GM18526 (cell line): ENCODE results near the gene CCDC30.

ENCODE experiments used
- POLR2A ChIP-seq: IDR thresholded peaks from 3 replicates; pipeline ENCODE4 v1.6.1; 2011; ENCODE audit not compliant: insufficient read length; ENCODE audit errors: extremely low read depth

CCDC30 gene

GRCh38 chr1:42689912-42690311 lies 226.8 kb downstream of the CCDC30 start:
- no peak for TF ChIP-seq POLR2A

- no peak for TF ChIP-seq POLR2A
Observed at GRCh38 chr1:42690477-42691156, 227.5 kb downstream of the CCDC30 start.

DNA sequence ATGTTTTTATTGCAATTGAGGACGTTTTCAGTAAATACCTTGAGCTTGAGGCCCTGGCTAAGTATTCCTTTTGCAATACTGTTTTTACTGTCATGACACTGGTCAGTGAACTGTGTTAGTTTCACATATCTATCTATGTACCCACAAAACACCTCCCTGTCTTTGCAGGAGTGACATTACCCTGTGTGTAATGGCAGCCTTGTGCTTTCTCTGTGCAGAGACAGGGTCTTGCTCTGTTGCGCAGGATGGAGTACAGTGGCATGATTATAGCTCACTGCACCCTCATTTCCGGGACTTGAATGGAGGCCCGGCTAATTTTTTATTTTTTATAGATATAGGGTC lies 228.0 kb downstream of the CCDC30 start:
- TF ChIP-seq POLR2A = no peak

DNA sequence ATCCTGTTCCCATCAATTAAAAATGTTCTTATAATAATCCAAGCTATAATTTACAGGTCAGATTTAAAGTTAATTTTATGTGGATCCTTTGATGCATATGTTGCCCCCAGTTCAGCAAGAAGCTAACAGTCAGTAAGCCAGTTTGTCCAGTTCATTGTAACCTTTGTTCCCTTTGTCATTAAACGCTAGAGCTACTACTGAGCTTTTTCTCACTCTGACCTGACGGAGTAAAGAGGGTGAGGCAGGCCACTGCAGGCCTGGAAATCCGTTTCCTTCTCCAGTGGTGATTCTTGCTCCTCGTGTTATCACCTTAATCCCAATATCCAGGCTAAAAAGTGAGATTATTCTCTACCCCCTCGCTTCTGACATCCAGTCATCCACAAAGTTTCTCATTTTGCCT lies 229.4 kb downstream of the CCDC30 start:
- no peak for TF ChIP-seq POLR2A

GRCh38 chr1:42692911-42693310 lies 229.8 kb downstream of the CCDC30 start:
- TF ChIP-seq POLR2A = no peak

DNA sequence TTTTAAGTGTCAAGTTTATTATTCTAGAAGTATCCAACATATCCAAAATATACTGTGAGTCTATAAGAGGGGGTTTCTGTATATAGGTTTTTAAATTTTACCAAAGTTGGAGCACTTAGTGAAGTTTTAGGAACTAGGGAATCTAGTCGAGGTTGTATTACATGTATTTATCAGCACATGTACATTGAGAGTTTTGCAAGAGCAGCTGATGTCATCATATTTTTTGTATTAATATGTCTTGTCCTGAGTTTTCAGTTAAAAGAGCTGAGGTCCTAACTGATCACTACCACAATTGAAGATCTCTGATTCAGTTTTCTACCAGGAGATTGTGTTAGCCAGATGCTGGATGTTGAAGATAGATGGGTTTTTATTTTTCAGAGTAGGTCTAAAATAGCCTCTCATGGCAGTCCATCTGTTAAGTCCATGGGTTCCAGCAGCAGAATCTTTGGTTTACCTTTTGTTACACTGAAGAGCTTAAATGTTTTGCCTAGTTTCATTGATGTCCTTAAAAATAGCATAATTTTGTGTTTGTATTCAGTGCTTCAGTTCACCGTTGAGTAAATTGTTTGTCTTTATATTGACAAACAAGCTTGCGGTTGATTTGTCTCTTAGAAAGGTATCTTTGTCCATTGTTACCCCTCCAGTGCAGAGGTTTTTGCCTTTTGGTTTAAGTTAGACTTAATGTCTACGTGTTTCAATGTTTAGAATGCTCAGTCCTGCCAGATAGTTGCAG lies 235.2 kb downstream of the CCDC30 start:
- TF ChIP-seq POLR2A = no peak

- TF ChIP-seq POLR2A = no peak
Observed at GRCh38 chr1:42700006-42700405, 236.9 kb downstream of the CCDC30 start.

- TF ChIP-seq POLR2A = no peak
Observed at GRCh38 chr1:42703888-42704464, 240.9 kb downstream of the CCDC30 start.
